Measurements from ENCODE around the gene INO80D. TPM values are rescaled to one million over a fixed set of nuclear protein-coding genes. Genes with fewer than 3 reads are reported as not detected.
"Not testable (repeated sequence)": the region's sequence is repeated elsewhere in the genome, so short reads cannot be mapped to it uniquely, and the experiment has no call there.

The INO80D gene
- total and polyA plus RNA-seq, 2 of the 13 experiments (the other 11 are each of a cell fraction or from before 2014, with no cell fraction given), result 7.6 to 7.9 TPM

- TF ChIP-seq LCORL, ZBTB40 (IDR thresholded peaks at IDR 0.05): not testable (repeated sequence)
- 0 out of 2 replicates have a peak, but pooled peaks have one; percentile 35 for TF ChIP-seq LCORL (CRISPR knock-in tag; IDR thresholded peaks at IDR 0.05)
- peak; percentile 65; the same call in 1 of the 2 replicates for TF ChIP-seq MEIS1 (CRISPR knock-in tag; IDR thresholded peaks at IDR 0.05; ENCODE audit: borderline replicate concordance)
- TF ChIP-seq GMEB1 (CRISPR knock-in tag; IDR thresholded peaks at IDR 0.05; ENCODE audit: borderline replicate concordance), result peak; percentile 13; the same call in 1 of the 2 replicates
- TF ChIP-seq MTA1 (CRISPR knock-in tag; IDR thresholded peaks at IDR 0.05; ENCODE audit: borderline replicate concordance), result peak; percentile 47; the same call in 1 of the 2 replicates
- TF ChIP-seq ZBTB40 (CRISPR knock-in tag; IDR thresholded peaks at IDR 0.05), result 0 out of 2 replicates have a peak, but pooled peaks have one; percentile 45
- TF ChIP-seq RBM39 (IDR thresholded peaks at IDR 0.05; ENCODE audit: low read depth, low read length, poor library complexity, severe bottlenecking), result peak; percentile 38
- 0 out of 2 replicates have a peak, but pooled peaks have one; percentile 14 for TF ChIP-seq RXRA (CRISPR knock-in tag; IDR thresholded peaks at IDR 0.05)
- 0 out of 2 replicates have a peak, but pooled peaks have one; percentile 33 for TF ChIP-seq SMAD1 (CRISPR knock-in tag; IDR thresholded peaks at IDR 0.05; ENCODE audit: borderline replicate concordance, low read depth)
- 0 out of 2 replicates have a peak, but pooled peaks have one; percentile 5 for TF ChIP-seq ERF (CRISPR knock-in tag; IDR thresholded peaks at IDR 0.05)
- peak; percentile 31; the same call in 1 of the 2 replicates for TF ChIP-seq NFE2L1 (CRISPR knock-in tag; IDR thresholded peaks at IDR 0.05; ENCODE audit: borderline replicate concordance)
- TF ChIP-seq ZBTB38 (CRISPR knock-in tag; IDR thresholded peaks at IDR 0.05), result peak; percentile 98
- 0 out of 2 replicates have a peak, but pooled peaks have one; percentile 5 for TF ChIP-seq TBX2 (CRISPR knock-in tag; IDR thresholded peaks at IDR 0.05; ENCODE audit: borderline replicate concordance)
- peak; percentile 75 for TF ChIP-seq HES4 (CRISPR knock-in tag; IDR thresholded peaks at IDR 0.05; ENCODE audit: borderline replicate concordance)
- 0 out of 2 replicates have a peak, but pooled peaks have one; percentile 47 for TF ChIP-seq ZNF576 (CRISPR knock-in tag; IDR thresholded peaks at IDR 0.05)
- 0 out of 2 replicates have a peak, but pooled peaks have one; percentile 5 for TF ChIP-seq ZMYM3 (CRISPR knock-in tag; IDR thresholded peaks at IDR 0.05)
- peak; percentile 62; the same call in 1 of the 2 replicates for TF ChIP-seq DNMT1 (CRISPR knock-in tag; IDR thresholded peaks at IDR 0.05)
Measured at GRCh38 chr2:205976934-205977659, 108.9 kb downstream of the INO80D start (continued).

All from HepG2 (cell line).